K562 (cell line): ENCODE results near the gene ALCAM. TPM values are rescaled to one million over a fixed set of nuclear protein-coding genes. Genes with fewer than 3 reads are reported as not detected.

Source experiments
- HDGF ChIP-seq: fragments of 450-650 bp; IDR thresholded peaks from 2 replicates; pipeline ENCODE4 v1.6.1; 2016
- MAZ ChIP-seq, 2 experiments: fragments of 450-650 bp in 1 of 2; sonication (generic) in 1 of 2; formaldehyde crosslinking; IDR thresholded peaks in 1 of 2; conservative IDR thresholded peaks in 1 of 2; 2 replicates each; pipeline versions ENCODE4 v1.4.0 to v1.5.0; 2020; ENCODE audit warnings: mild to moderate bottlenecking in 1 of 2, missing genetic modification reagents in 1 of 2
- POLR3G ChIP-seq: IDR thresholded peaks from 2 replicates; pipeline ENCODE4 v1.6.1; 2011; ENCODE audit not compliant: insufficient read length, insufficient replicate concordance; ENCODE audit errors: extremely low read depth
- RBBP5 ChIP-seq: fragments of 200-600 bp; sonication (generic); IDR thresholded peaks from 2 replicates; pipeline ENCODE4 v1.6.1; 2012; ENCODE audit warnings: borderline replicate concordance, mild to moderate bottlenecking, low read length, control low read depth, inconsistent platforms; ENCODE audit not compliant: insufficient read depth, poor library complexity, severe bottlenecking
- SMAD2 ChIP-seq: fragments of 150-350 bp; IDR thresholded peaks from 2 replicates; pipeline ENCODE4 v1.6.1; 2014; ENCODE audit warnings: low read depth, mild to moderate bottlenecking, low read length
- TAF7 ChIP-seq: fragments of 450-650 bp; IDR thresholded peaks from 2 replicates; pipeline ENCODE4 v1.6.1; 2016; ENCODE audit warnings: missing genetic modification characterization, missing compliant biosample characterization
- ZNF436 ChIP-seq: fragments of 250-450, 450-650 bp; sonication (Bioruptor Pico); formaldehyde crosslinking; IDR thresholded peaks from 2 replicates; pipeline ENCODE4 v1.7.0; 2020; ENCODE audit warnings: mild to moderate bottlenecking
- polyA plus RNA-seq, 8 experiments: library from polyadenylated mRNA; depleted of rRNA in 4 of 8; stranded (reverse) in 5 of 8; unstranded in 3 of 8; fragments of >200 nt; fragmentation: Nextera tagmentation in 2 of 8; fragmentation: Illumina TruSeq in 1 of 8; extraction: Ambion mirVana in 2 of 8; extraction: Trizol in 1 of 8; gene quantifications; 2 replicates each; pipeline versions ENCODE4 v1.2.1 to v1.2.3, GENCODE V29; 2011 to 2014; ENCODE audit warnings: inconsistent platforms in 1 of 8, missing spikeins in 1 of 8
- total RNA-seq, 7 experiments: library from RNA; depleted of rRNA in 6 of 7; stranded (reverse); fragments of >200 nt in 6 of 7; fragmentation: Illumina TruSeq in 2 of 7; extraction: Trizol in 2 of 7; gene quantifications; 2 replicates each; pipeline versions ENCODE4 v1.2.1 to v1.2.3, GENCODE V29; 2011 to 2021; ENCODE audit warnings: low replicate concordance in 1 of 7
- TF ChIP-seq, protein P1 (sequence below): fragments of 250-450 bp; sonication (Bioruptor Pico); IDR thresholded peaks from 2 replicates; pipeline ENCODE4 v1.8.0; 2021; ENCODE audit warnings: moderate library complexity, mild to moderate bottlenecking, inconsistent platforms
- TF ChIP-seq, protein P2 (sequence below): fragments of 250-450 bp; sonication (Bioruptor Pico); IDR thresholded peaks from 2 replicates; pipeline ENCODE4 v1.8.0; 2022; ENCODE audit warnings: moderate library complexity, mild to moderate bottlenecking, inconsistent platforms

Gene ALCAM
- total and polyA plus RNA-seq, 9 of the 15 experiments (the other 6 are each of a cell fraction or from before 2014, with no cell fraction given), result 0.03 to 0.98 (median 0.14) TPM; not detected in 1

- TF ChIP-seq, protein P1, sequence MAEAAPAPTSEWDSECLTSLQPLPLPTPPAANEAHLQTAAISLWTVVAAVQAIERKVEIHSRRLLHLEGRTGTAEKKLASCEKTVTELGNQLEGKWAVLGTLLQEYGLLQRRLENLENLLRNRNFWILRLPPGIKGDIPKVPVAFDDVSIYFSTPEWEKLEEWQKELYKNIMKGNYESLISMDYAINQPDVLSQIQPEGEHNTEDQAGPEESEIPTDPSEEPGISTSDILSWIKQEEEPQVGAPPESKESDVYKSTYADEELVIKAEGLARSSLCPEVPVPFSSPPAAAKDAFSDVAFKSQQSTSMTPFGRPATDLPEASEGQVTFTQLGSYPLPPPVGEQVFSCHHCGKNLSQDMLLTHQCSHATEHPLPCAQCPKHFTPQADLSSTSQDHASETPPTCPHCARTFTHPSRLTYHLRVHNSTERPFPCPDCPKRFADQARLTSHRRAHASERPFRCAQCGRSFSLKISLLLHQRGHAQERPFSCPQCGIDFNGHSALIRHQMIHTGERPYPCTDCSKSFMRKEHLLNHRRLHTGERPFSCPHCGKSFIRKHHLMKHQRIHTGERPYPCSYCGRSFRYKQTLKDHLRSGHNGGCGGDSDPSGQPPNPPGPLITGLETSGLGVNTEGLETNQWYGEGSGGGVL (CRISPR knock-in tag), result no peak
- TF ChIP-seq HDGF (no peak), MAZ (CRISPR knock-in tag; conservative IDR thresholded peaks at IDR 0.05 in 1 of 2, IDR thresholded peaks at IDR 0.05 in 1 of 2) (no peak), POLR3G (no peak), SMAD2 (no peak), ZNF436 (CRISPR knock-in tag) (no peak), RBBP5 (no peak), TAF7 (no peak)
- TF ChIP-seq, protein P2, sequence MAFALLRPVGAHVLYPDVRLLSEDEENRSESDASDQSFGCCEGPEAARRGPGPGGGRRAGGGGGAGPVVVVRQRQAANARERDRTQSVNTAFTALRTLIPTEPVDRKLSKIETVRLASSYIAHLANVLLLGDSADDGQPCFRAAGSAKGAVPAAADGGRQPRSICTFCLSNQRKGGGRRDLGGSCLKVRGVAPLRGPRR (CRISPR knock-in tag), result no peak
These were observed 6.7 kb upstream of the ALCAM start (continued) for GRCh38 chr3:105360003-105360402.
